Stimulated activated CD8-positive, alpha-beta memory T cell treated with anti-CD3 and anti-CD28 coated beads, Interleukin-12 subunit alpha, Interleukin-12 subunit beta, amount 100 ng/mL, for 4 hours (primary cell): Measurements from ENCODE around the gene CALR3.
"Not testable (repeated sequence)": the region's sequence is repeated elsewhere in the genome, so short reads cannot be mapped to it uniquely, and the experiment has no call there.

ENCODE experiments used
- DNase-seq: peaks from one replicate; pipeline ENCODE4 v3.0.0-alpha.2; 2020; ENCODE audit warnings: low read depth

Gene CALR3, protein sequence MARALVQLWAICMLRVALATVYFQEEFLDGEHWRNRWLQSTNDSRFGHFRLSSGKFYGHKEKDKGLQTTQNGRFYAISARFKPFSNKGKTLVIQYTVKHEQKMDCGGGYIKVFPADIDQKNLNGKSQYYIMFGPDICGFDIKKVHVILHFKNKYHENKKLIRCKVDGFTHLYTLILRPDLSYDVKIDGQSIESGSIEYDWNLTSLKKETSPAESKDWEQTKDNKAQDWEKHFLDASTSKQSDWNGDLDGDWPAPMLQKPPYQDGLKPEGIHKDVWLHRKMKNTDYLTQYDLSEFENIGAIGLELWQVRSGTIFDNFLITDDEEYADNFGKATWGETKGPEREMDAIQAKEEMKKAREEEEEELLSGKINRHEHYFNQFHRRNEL

DNA sequence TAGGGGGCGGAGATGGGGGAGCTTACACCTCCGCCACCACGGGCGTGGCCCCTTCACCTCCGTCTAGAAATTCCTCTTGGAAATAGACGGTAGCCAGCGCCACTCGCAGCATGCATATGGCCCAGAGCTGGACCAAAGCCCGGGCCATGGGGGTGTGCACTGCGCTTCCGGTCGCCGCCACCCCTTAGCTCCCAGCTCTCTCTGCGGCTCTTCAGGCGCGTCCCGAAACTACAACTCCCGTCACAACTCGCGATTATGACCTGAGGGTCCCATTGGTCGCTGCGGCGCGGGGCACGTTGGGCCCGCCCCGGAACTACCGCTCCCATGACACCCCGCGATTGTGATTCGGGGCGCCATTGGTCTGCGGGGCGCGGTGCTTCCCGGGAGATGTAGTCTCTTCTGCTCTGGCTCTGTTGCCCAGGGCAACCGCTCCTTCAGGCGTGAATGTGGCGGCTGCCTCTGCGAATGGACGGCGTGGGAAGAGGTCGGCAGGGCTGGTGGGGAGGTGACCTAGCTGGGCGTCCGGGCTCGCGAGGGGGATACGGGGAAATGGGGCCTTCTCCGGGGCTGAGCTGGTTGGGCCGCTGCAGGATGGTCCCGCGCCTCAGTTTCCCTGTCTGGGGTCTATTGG is at the start of gene CALR3, which contains the start of gene C19orf44:
Gene CALR3 (minus strand): TSS at position 186 of the 631 bp plus-strand sequence. CDS start 38 bp downstream, at position 148.
Gene C19orf44 (plus strand): TSS at position 413 of the 631 bp plus-strand sequence. CDS start 4,399 bp downstream, outside the sequence.
- DNase-seq: peak; percentile 94

DNA sequence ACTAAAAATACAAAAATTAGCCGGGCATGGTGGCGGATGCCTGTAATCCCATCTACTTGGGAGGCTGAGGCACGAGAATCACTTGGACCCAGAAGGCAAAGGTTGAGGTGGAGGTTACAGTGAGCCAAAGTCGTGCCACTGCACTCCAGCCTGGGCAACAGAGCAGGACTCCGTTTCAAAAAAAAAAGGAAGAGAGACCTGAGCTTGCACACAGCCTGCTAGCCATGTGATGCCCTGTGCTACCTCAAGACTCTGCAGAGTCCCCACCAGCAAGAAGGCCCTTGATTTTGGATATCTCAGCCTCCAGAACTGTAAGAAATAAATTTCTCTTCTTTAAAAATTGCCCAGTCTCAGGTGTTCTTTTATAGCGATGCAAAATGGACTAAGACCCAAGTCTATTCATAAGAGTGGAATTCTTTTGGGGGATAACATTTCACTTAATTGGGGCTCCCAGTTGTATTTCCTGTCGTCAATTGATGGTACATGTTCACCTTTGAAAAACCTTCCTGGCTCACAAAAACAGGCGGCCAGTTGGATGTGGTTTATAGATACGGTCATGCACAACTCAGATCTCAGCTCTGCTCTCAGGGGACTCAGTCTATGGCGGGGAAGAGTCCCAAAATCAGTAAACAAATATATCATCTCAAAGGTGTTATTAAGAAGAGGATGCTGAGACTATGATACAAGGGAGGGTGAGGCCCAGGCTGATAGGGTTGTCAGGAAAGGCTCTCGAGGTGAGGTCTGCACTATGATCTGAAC is 48.7 kb upstream of the CALR3 start:
- no peak for DNase-seq

DNA sequence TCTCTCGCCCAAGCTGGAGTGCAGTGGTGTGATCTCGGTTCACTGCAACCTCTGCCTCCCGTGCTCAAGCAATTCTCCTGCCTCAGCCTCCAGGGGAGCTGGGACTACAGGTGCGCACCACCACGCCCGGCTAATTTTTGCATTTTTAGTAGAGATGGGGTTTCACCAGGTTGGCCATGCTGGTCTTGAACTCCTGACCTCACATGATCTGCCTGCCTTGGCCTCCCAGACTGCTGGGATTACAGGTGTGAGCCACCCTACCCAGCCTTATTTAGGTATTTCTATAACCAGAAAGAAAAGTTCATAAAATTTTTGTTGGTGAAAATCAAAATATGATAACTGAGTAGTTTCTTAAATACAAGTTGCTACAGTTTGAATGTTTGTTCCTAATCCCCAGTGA is 47.8 kb upstream of the CALR3 start:
- not testable (repeated sequence) for DNase-seq

DNA sequence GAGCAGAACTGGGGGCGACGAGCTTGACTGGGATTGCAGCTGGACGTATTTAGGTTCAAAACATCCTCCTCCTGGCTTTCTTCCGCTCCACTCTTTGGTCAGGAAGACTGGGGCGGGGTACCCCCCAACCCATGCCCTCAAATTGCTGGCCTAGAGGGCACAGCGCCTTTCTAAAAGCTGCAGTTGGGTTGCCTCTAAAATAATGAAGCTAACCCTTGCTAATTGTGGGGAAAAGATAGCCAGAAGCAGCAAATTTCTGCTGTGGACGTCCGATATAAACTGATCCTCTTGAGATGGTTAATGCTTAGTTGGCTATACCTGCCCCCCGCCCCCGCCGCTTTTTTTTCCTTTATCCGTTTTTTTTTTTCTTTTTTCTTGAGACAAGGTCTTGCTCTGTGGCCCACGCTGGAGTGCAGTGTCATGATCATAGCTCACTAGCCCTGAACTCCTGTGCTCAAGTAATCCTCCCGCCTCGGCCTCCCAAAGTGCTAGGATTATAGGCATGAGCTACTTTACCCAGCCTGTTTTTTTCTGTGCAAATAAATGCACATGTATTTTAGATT is 47.0 kb upstream of the CALR3 start:
- DNase-seq: no peak

DNA sequence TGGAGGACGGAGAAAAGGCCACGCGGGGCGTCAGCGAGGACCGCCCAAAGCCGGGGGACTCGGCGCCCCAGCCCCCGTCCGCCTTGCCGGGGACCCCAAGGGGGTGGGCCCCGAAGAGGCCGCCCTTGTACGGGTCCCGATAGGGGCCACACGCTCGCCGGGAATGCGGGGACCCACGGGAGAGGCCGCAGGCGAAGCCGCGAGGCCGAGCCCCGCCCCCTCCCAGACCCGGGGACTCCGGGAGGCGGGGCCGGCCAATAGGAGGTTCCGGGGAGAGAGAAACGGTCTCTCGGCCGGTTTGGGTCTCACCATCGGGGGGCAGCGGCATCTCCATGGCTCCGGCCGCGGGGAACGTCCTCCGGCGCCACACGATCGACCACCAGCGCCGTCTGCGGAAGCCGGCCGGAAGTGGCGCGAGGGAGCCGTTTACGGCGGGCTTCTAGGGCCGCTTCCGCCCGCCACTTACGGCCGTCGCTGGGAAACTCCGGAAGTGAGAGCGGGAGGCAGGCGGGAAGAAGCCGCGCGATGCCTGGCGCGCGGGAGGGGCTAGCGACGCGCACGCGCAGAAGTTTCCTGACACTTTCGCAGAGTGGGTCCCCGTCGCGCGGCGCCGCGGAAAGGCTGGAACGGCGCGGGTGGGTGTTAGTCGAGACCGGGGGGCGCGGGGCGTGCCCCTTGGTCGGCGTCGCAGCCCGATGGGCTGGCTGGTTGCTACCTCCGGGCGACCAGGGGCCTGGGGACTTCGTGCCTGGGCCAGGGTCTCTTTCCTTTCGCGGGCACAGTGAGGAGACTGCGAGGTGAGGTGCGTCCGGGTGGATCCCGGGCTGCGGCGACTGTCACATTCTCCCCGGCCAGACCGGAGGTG is 46.3 kb upstream of the CALR3 start, which contains the start of gene CHERP:
Gene CHERP (minus strand): TSS at position 393 of the 865 bp plus-strand sequence. CDS start 59 bp downstream, at position 334.
- DNase-seq: peak; percentile 93

DNA sequence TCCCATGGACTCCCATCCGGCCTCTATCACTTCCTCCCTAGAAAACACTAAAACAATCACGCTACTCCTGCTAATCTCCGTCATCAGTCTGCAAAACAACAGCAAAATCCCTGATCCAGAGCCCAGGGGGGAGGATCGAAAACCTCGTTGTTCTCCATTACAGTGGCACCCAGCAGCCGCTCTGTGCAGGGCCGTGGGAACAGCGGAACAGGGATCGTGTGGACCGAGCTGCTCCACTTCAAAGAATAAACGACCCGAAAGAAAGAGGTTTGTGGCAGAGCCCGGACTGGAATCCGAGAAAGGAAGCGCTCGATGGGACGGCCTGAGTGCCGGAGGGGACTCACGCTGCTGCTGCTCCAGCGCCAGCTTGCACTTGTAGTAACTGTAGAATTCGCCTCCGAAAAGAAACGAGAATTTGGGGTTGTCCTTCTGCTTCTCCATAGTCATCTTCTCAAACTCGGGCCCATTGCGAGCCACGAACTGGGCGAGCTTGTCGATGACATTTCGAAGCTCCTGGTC is 45.6 kb upstream of the CALR3 start:
- DNase-seq: no peak

DNA sequence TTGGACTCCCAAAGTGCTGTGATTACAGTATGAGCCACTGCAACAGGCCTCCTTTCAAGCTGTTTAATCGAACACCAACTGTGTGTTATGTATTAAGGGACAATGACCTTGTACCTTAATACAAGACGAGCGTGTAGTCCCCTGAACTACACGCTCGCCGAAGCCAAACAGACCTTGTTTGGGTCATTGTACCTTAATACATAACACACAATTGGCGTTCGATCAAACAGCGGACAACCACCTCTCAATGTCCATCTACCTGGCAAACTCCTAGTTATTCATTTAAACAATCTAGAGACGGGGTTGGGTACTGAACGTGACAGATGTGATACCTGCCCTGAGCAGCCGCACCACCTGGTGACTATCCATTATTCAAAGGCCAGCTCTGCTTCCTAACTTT is 45.0 kb upstream of the CALR3 start:
- no peak for DNase-seq

DNA sequence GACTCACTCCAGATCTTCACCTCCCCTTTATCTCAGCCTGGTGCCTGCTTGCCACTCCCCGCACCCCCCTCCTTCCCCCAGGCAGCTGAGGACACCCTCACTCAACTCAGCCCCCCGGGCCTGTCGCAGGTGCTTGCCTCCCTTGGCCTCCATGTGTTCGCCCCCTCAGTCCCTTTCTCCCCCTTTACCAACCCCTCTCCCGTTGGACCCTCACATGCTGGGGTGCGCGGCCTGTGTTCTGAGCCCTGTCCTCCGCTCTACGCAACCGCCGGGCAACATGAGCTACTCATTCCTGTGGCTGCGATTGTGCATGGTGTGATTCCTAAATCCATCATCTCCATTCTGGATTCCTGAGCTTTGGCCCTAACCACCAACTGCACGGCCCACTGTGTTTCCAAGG is 41.1 kb upstream of the CALR3 start:
- DNase-seq: no peak

DNA sequence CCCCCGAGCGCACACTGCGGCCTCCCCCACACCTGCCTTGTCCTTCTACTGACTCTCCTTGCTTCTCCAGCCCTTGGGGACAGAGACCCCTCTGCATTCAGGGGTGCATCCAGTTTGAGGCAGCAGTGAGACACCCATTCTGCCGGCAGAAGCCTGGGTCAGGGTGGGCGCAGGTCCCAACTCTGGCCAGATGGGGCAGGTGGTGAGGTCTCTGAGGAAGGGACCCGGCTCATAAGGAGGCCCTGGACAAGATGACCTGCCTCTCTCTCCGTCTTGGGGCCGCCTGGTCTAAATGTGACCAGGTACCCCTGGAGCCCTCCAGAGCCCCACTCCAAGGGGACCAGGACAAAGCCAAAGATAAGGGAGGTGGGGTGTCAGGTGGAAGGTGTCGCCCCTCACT is 40.2 kb upstream of the CALR3 start:
- no peak for DNase-seq

DNA sequence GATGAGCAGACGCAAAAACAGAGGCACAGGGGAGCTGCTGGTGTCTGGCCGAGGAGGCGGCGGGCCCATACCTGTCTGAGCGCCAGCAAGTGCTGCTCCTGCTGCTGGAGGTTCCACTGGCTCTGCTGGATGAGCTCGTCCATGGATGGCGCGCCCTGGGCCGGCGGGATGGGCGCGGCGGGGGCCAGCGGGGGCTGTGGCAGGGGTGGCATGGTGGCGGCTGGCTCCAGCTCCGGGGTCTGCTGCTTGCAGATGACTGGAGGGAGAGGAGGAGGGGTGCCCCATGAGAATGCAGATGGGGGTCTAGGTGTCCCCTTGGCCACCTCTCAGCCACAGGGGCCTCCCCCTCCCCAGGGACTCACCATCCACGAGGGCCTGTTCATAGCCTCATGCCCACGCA is 39.4 kb upstream of the CALR3 start:
- no peak for DNase-seq

DNA sequence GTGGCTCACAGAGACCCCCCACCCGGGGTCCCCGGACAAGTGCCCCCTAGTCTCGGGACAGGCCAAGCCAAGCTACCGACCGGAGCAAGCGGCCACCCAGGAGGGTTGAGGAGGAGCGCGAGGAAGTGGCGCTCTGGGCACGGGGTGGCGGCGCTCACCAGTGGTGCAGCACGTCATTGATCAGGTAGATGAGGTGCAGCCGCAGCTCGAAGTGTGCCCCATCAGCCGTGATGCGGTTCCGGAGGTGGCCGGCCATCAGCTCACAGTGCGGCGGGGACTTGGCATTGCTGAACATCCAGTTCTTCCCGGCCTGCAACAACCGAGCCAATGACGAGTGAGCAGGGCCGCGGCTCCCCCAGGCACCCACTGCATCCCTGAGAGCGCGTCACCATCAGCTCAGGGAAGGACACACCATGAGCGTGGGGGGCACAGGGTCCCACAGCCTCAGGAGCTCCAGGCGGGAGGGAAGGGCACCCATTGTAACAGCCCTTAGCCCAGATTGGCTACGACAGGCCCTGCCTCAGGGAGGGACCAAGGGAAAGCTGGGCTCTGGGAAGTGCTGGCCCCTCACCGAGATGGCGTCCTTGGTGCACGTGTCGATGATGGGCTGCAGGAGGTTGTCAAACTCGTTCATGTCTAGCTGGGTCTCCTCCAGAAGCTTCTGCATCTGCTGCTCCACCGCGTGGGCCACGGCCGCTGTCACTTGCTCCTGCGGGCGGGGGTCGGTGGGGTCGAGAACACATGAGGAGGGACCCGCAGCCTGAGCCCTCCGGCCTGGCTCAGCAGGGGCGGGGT is 36.7 kb upstream of the CALR3 start:
- DNase-seq: no peak

DNA sequence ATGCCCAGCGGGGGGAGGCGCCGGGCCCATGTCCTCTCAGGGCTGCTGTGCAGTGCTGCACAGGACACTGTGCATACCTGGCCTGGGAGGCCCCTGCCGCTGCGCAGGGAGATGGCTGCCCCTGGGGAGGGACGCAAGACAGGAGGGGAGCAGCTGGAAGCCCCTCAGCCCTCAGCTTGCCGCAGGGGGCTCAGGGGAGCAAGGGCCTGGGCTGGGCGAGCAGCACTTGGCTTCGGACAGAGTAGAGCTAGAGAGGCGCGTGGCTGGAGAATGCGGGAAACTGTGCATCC is 35.4 kb upstream of the CALR3 start:
- no peak for DNase-seq

DNA sequence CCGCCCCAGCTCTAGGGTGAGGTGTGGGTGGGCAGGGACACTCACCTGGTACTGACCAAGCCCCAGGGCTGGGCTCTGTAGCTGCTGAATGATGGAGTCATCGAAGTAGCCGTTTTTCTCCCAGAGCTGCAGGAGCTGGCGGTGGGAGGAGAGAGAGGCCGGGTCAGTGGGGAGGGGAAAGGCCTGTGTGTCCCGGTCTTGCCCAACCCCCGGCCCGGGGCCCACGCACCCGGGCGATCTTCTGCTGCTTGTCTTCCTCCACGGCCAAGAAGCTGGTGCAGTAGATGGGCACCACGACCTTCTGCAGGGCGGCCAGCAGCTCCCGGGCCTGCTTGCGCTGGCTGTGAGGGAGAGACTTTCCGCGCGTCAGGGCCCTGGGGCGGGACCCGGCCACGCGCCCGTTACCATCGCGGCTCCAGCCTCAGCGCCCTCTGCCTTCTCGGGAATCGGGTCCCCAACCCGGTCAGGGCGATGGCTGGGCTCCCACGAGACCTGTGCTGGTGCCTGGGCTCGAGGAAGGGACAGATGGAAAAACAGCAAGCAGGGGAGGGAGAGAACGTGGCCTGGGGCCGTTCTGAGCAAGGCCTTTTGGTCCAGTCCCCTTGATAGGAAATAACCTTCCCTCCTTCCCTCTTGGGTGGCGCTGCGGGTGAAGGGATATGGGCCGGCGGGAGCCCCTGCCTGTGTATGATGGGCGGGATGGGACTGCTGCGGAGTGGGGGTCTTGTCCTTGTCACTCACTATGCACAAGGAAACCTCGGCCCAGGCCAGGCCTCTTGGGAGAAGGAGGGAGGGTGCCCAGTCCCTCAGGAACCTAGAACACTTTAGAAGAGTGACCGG is 34.8 kb upstream of the CALR3 start:
- no peak for DNase-seq

DNA sequence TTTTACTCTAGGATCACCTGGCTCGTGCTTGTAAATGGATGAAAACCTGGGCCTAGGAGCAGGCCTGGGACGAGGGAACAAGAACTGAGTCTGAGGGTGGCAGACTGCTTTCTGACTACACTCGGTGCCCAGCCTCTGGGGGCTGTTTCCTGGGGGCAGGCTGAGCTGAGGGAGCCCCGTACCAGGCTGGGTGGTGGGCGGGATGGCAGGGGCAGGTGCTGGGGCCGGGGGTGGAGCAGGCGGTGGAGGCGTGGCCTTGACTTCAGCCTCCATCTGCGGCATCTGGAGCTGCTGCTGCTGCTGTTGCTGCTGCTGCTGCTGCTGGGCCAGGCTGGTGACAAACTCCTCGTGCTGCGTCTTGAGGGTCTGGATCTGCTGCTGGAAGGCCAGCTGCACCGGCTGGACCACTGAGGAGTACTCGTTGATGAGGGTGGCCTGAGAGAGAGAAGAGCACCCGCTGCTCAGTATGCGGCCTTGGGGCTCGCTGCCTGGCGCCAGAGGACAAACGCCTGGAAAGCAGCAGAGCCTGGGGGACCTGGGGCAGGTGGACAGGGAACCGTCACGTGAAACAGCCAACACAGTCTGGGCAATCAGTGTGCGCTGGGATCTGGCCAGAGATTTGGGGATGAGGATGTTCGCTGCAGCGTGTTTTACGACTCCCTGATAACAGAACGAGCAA is 33.6 kb upstream of the CALR3 start:
- no peak for DNase-seq

DNA sequence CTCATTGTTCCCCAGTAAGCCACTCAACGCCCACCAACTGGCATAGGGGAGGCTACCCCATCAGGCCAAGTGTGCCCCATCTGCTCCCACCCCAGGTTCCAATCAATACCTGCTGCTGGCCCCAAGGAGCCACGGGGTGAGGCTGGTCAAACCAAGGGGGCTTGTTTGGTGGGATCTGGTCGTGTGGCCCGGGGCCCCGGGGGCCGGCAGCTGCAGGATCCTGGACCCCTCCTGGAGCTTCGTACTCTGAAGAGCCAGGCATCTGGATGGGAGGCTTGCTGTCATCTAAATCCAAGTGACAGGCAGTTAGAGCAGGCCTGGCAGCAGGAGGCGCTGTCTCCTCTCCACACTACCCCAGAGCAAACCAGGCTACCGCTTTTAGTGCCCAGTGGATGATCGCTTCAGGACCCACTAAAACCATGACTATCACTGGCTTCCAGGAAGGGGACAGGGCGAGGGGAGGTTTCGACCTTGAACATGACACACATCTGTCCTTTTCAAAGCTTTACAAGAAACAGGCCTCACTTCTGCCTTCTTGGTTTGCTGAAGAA is 32.1 kb upstream of the CALR3 start:
- no peak for DNase-seq

DNA sequence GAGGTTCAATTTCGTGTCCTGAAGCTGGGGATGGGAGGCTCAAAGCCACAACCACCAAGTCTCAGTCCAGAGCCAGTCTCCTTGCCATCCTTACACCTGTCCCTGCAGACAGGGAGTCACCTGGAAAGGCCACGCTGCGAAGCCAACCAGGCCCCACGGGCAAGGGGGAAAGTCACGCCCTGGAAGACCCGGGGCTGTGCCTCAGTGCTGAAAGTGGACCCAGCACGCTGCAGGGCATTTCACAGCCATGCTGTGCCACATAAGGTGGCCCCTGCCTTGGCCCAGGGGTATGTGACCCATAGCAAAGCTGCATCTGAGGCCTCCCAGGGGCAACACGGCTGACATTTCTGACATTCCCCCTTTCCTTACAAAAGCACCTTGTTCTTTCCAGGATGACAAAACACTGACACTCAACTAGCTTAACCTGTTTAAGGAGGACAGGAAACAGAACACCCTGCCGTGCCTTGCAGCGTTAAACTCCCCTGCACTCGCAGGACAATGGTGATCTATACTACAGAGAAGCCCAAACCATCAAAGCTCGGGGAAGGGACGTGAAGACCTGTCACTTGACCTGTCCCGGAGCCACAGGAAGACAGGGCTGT is 31.5 kb upstream of the CALR3 start:
- DNase-seq: no peak

DNA sequence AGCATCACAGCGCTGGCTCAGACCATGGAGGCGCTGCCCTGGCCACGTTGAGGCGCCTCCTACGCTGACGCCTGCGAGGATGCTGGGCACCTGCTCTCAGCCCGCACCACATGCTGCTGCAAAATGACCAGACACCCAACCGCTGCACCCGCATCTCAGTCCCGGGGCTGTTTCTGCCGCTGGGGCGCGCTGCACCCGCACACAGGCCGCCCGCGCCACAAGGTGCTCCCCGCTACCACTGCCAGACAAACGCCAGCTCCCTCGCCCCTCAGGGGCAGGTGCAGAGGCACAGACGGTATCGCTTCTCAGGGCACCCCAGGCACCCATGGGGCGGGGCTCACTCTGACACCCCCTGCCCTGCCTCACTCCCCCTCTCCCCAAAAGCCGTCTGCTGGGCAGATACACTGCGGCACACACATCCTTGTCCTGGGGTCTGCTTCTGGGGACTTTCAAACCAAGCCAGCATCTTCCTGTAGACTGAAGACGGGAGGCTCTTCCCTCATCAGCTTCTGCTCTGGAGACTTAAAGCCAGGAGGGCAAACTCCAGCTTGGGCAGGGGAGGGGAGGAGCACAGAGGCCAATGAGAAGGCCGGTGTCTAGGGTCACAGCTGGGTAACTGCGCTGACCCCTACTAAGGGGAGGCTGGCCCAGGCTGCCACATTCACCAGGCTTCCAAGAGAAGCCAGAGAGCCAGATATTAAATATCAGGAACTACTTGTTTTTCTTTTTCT is 29.9 kb upstream of the CALR3 start:
- no peak for DNase-seq
